ENCODE data around the gene TMA7.

GRCh38 chr3:48425281-48425812 is 14.7 kb upstream of the TMA7 start:
- TF ChIP-seq CTCF (conservative IDR thresholded peaks at IDR 0.05) (no peak), ZFX (IDR thresholded peaks at IDR 0.05) (no peak)

All from C4-2B (cell line).